Measurements from ENCODE around the gene EDN2. TPM values are rescaled to one million over a fixed set of nuclear protein-coding genes. Genes with fewer than 3 reads are reported as not detected.

Gene EDN2
- total RNA-seq, 2 donors from 2014 or later: not detected

- no peak for ATAC-seq (ENCODE audit: insufficient number of reproducible peaks, low FRiP score, low read depth)
- H3K27ac ChIP-seq: no peak overlapping the region
- H3K36me3 ChIP-seq: no peaks in the 10 kb centered on the region
- H3K4me1 ChIP-seq (ENCODE audit: control insufficient read depth in 1 of 2, low read depth in 2 of 2): no peaks in the 10 kb centered on the region
- TF ChIP-seq, protein P1, sequence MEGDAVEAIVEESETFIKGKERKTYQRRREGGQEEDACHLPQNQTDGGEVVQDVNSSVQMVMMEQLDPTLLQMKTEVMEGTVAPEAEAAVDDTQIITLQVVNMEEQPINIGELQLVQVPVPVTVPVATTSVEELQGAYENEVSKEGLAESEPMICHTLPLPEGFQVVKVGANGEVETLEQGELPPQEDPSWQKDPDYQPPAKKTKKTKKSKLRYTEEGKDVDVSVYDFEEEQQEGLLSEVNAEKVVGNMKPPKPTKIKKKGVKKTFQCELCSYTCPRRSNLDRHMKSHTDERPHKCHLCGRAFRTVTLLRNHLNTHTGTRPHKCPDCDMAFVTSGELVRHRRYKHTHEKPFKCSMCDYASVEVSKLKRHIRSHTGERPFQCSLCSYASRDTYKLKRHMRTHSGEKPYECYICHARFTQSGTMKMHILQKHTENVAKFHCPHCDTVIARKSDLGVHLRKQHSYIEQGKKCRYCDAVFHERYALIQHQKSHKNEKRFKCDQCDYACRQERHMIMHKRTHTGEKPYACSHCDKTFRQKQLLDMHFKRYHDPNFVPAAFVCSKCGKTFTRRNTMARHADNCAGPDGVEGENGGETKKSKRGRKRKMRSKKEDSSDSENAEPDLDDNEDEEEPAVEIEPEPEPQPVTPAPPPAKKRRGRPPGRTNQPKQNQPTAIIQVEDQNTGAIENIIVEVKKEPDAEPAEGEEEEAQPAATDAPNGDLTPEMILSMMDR (IDR thresholded peaks at IDR 0.05): no peak
- no peaks in the 10 kb centered on the region for H3K9me3 ChIP-seq
- H3K4me3 ChIP-seq: no peak overlapping the region
- DNase-seq (ENCODE audit: low spot score): no peak
- no peaks in the 10 kb centered on the region for H3K27me3 ChIP-seq (replicated peaks; ENCODE audit: insufficient read depth)
Observed at GRCh38 chr1:41529621-41530395, 45.3 kb upstream of the EDN2 start.

DNA sequence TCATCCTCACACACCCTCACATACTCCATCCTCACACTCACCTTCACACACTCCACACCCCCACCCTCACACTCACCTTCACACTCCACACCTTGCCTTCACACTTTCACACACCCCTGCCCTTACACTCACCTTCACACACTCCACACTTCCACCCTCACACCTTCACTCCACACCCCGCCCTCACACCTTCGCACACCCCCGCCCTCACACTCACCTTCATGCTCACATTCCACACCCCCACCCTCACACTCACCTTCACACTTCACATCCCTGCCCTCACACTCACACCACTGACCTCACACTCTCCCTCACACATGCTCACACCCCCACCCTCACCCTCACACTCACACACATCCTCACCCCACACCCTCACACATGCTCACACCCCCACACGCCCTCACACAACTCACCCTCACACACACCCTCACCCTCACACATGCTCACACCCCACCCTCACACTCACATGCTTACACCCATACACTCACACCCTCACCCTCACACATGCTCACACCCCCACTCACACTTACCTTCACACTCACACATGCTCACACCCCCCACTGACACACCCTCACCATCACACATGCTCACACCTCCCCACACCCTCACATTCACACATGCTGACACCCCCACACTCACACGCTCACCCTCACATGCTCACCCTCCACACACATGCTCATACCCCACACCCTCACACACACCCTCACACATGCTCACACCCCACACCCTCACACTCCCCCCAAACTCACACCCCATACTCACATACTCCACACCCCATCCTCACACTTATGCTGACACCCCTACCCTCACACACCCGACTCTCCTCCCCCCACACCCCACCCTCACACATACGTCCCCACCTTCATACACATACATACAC lies 44.5 kb upstream of the EDN2 start:
- no peak overlapping the region for H3K4me3 ChIP-seq
- no peaks in the 10 kb centered on the region for H3K4me1 ChIP-seq (ENCODE audit: control insufficient read depth in 1 of 2, low read depth in 2 of 2)
- ATAC-seq (ENCODE audit: insufficient number of reproducible peaks, low FRiP score, low read depth) (no peak), DNase-seq (ENCODE audit: low spot score) (no peak)
- H3K27ac ChIP-seq: no peak overlapping the region
- H3K9me3 ChIP-seq: no peaks in the 10 kb centered on the region
- no peaks in the 10 kb centered on the region for H3K27me3 ChIP-seq (replicated peaks; ENCODE audit: insufficient read depth)
- TF ChIP-seq, protein P1 (IDR thresholded peaks at IDR 0.05): no peak
- no peaks in the 10 kb centered on the region for H3K36me3 ChIP-seq

DNA sequence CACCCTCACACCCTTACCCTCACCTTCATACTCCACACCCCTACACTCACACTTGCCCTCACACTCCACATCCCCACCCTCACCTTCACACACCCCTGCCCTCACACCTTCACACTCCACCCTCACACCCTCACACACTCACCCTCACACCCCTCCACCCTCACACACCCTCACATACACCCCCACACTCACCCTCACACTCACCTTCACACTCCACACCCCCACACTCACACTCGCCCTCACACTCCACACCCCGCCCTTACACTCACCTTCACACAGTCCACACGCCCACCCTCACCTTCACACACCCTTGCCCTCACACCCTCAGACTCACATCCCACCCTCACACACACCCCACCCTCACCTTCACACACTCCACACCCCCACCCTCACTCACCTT lies 43.6 kb upstream of the EDN2 start:
- H3K4me1 ChIP-seq (ENCODE audit: control insufficient read depth in 1 of 2, low read depth in 2 of 2): no peaks in the 10 kb centered on the region
- H3K36me3 ChIP-seq: no peaks in the 10 kb centered on the region
- TF ChIP-seq, protein P1 (IDR thresholded peaks at IDR 0.05): no peak
- ATAC-seq (ENCODE audit: insufficient number of reproducible peaks, low FRiP score, low read depth): no peak
- H3K27ac ChIP-seq: no peak overlapping the region
- H3K27me3 ChIP-seq (replicated peaks; ENCODE audit: insufficient read depth): no peaks in the 10 kb centered on the region
- no peak overlapping the region for H3K4me3 ChIP-seq
- no peak for DNase-seq (ENCODE audit: low spot score)
- H3K9me3 ChIP-seq: no peaks in the 10 kb centered on the region

DNA sequence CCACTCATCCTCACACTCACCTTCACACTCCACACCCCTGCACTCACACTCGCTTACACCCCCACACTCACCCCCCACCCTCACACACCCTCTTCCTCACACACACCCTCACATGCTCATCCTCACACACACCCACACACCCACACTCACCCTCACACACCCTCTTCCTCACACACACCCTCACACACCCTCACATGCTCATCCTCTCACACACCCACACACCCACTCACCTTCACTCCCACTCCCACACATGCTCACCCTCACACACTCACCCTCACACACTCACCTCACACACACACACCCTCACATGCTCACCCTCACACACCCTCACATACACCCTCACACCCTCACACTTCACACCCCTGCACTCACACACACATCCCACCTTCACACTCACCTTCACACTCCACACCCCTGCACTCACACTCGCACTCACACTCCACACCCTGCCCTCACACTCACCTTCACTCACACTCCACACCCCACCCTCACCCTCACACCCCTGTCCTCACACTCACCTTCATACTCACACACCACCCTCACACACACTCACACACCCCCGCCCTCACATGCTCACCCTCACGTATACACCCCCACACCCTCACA lies 42.6 kb upstream of the EDN2 start:
- DNase-seq (ENCODE audit: low spot score) (no peak), ATAC-seq (ENCODE audit: insufficient number of reproducible peaks, low FRiP score, low read depth) (no peak)
- Histone ChIP-seq H3K27ac (no peak overlapping the region), H3K36me3 (no peaks in the 10 kb centered on the region), H3K4me3 (no peak overlapping the region), H3K27me3 (replicated peaks; ENCODE audit: insufficient read depth) (no peaks in the 10 kb centered on the region), H3K4me1 (ENCODE audit: control insufficient read depth in 1 of 2, low read depth in 2 of 2) (no peaks in the 10 kb centered on the region), H3K9me3 (no peaks in the 10 kb centered on the region)
- TF ChIP-seq, protein P1 (IDR thresholded peaks at IDR 0.05): no peak
